B cell (primary cell): ENCODE data around the gene PLPP3.

ENCODE experiments used
- CTCF ChIP-seq: fragments of 200-600 bp; IDR thresholded peaks from one replicate; pipeline ENCODE4 v1.8.0; 2022; ENCODE audit warnings: antibody characterized with exemption, mild to moderate bottlenecking
- EZH2 ChIP-seq: IDR thresholded peaks from 2 replicates; pipeline ENCODE4 v1.6.1; 2012; ENCODE audit warnings: borderline replicate concordance, low read depth, mild to moderate bottlenecking, moderate library complexity, low read length; ENCODE audit not compliant: insufficient read depth, poor library complexity, severe bottlenecking

GRCh38 chr1:56496158-56496557 is 83.2 kb downstream of the PLPP3 start:
- TF ChIP-seq CTCF, result no peak
- no peak for TF ChIP-seq EZH2
